Sigmoid colon (tissue), 4 donors: ENCODE results near the gene NME3.

Source experiments
- CTCF ChIP-seq, 4 experiments: fragments of 450-650 bp in 3 of 4; fragments of 200-600 bp in 1 of 4; IDR thresholded peaks; one replicate each; pipeline ENCODE4 v1.5.1; 2016 to 2019; ENCODE audit warnings: antibody characterized with exemption in 4 of 4, mild to moderate bottlenecking in 3 of 4, moderate library complexity in 2 of 4
- POLR2AphosphoS5 ChIP-seq, 4 donors: sonication (generic); formaldehyde crosslinking; IDR thresholded peaks; one replicate each; pipeline ENCODE4 v1.6.1; 2017; ENCODE audit warnings: antibody characterized with exemption in 4 of 4

GRCh38 chr16:1759511-1759910 lies 11.8 kb downstream of the NME3 start:
- TF ChIP-seq CTCF (IDR thresholded peaks at IDR 0.05) (no peak), POLR2AphosphoS5 (IDR thresholded peaks at IDR 0.05) (no peak)
